GM12878 (cell line): ENCODE measurements around the gene F10. TPM values are rescaled to one million over a fixed set of nuclear protein-coding genes. Genes with fewer than 3 reads are reported as not detected.
"Not testable (repeated sequence)": the region's sequence is repeated elsewhere in the genome, so short reads cannot be mapped to it uniquely, and the experiment has no call there.

Experiments used
- ATAC-seq: fragments of 200-7000 bp; cut with Tn5 transposase; 3 replicates; pipeline ENCODE4 v1.9.1; 2020; ENCODE audit warnings: mild to moderate bottlenecking, moderate library complexity
- BruUV-seq: library from RNA; stranded (reverse); fragments of 400-500 nt; replicated peaks from 2 replicates; lab custom pipeline; 2021; lab: Mats Ljungman, UMichigan
- CTCF ChIA-PET: fragments of 300-600 bp; sonication (Branson Sonifier 250); formaldehyde crosslinking; extraction: SDS; loops from one replicate; lab custom pipeline; 2021; ENCODE audit warnings: inconsistent platforms; lab: Yijun Ruan, JAX
- POLR2A ChIA-PET: fragments of 350-600 bp; formaldehyde crosslinking; extraction: SDS; loops from one replicate; lab custom pipeline; 2021; ENCODE audit warnings: inconsistent platforms; lab: Charles Lee
- RAD21 ChIA-PET: fragments of 300-600 bp; sonication (Branson Sonifier 250); formaldehyde crosslinking; loops from one replicate; lab custom pipeline; 2023; ENCODE audit warnings: antibody characterized with exemption; ENCODE audit not compliant: unreplicated experiment; lab: Charles Lee
- SMC1A ChIA-PET: fragments of 300-600 bp; sonication (Branson Sonifier 250); formaldehyde crosslinking; loops from one replicate; lab custom pipeline; 2023; ENCODE audit not compliant: unreplicated experiment, uncharacterized antibody; lab: Charles Lee
- DNase-seq: peaks from one replicate; pipeline ENCODE4 v3.0.0-alpha.2; 2011; ENCODE audit warnings: low read depth, low spot score
- FAIRE-seq: peaks from 3 replicates; lab custom pipeline; 2011; peaks lifted over from hg19 to GRCh38; lab: Jason Lieb, UNC
- H2AFZ ChIP-seq: 2 replicates; pipeline ENCODE4 v1.6.0; 2011; ENCODE audit warnings: low read depth, low read length, control low read depth; ENCODE audit not compliant: control insufficient read depth
- H3K27ac ChIP-seq: 2 replicates; pipeline ENCODE4 v1.5.1; 2011; ENCODE audit warnings: control low read depth; ENCODE audit not compliant: control insufficient read depth, insufficient read depth
- H3K27me3 ChIP-seq, 2 experiments: replicated peaks in 1 of 2; 2 replicates each; pipeline versions ENCODE4 v1.6.0 to v1.6.1; 2011; ENCODE audit warnings: low read length in 1 of 2; ENCODE audit not compliant: control insufficient read depth in 2 of 2, insufficient read depth in 2 of 2
- H3K36me3 ChIP-seq, 2 experiments: 2 replicates each; pipeline ENCODE4 v1.5.1; 2011; ENCODE audit warnings: low read length in 1 of 2; ENCODE audit not compliant: control insufficient read depth in 2 of 2, insufficient read depth in 2 of 2
- H3K4me1 ChIP-seq: 2 replicates; pipeline ENCODE4 v1.6.1; 2011; ENCODE audit warnings: mild to moderate bottlenecking, low read length, moderate library complexity, mixed read lengths; ENCODE audit not compliant: control insufficient read depth, insufficient read depth
- H3K4me2 ChIP-seq: 2 replicates; pipeline ENCODE4 v1.6.0; 2011; ENCODE audit warnings: control low read depth; ENCODE audit not compliant: control insufficient read depth, insufficient read depth
- H3K4me3 ChIP-seq: fragments of 200-600 bp; sonication (generic); 2 replicates; pipeline ENCODE4 v1.5.1; 2016
- H3K79me2 ChIP-seq: 2 replicates; pipeline ENCODE4 v1.6.0; 2011; ENCODE audit warnings: low read length; ENCODE audit not compliant: control insufficient read depth, insufficient read depth
- H3K9ac ChIP-seq: 2 replicates; pipeline ENCODE4 v1.8.0; 2011; ENCODE audit warnings: low read length, control low read depth, mixed read lengths; ENCODE audit not compliant: control insufficient read depth, insufficient read depth
- H3K9me3 ChIP-seq: replicated peaks from 3 replicates; pipeline ENCODE4 v1.5.1; 2011; ENCODE audit warnings: mild to moderate bottlenecking, low read length; ENCODE audit not compliant: control insufficient read depth, insufficient read depth
- H4K20me1 ChIP-seq: 2 replicates; pipeline ENCODE4 v1.6.0; 2011; ENCODE audit not compliant: control insufficient read depth, insufficient read depth
- BACH1 ChIP-seq: fragments of 450-650 bp; IDR thresholded peaks from 2 replicates; pipeline ENCODE4 v1.6.1; 2017; ENCODE audit warnings: mild to moderate bottlenecking, borderline replicate concordance
- CHD2 ChIP-seq: IDR thresholded peaks from 2 replicates; pipeline ENCODE4 v1.6.1; 2011; ENCODE audit warnings: low read depth, low read length, improper control_type of control experiment, borderline replicate concordance
- E2F4 ChIP-seq: IDR thresholded peaks from 2 replicates; pipeline ENCODE4 v1.6.1; 2012; ENCODE audit warnings: low read depth, low read length, improper control_type of control experiment
- E4F1 ChIP-seq: fragments of 450-650 bp; IDR thresholded peaks from 2 replicates; pipeline ENCODE4 v1.6.1; 2018; ENCODE audit warnings: borderline replicate concordance, mild to moderate bottlenecking; ENCODE audit not compliant: partially characterized antibody
- HCFC1 ChIP-seq: fragments of 150-350 bp; IDR thresholded peaks from 2 replicates; pipeline ENCODE4 v1.6.1; 2014; ENCODE audit warnings: low read length
- NFYA ChIP-seq: IDR thresholded peaks from 2 replicates; pipeline ENCODE4 v1.6.1; 2011; ENCODE audit warnings: low read depth, mild to moderate bottlenecking, low read length, improper control_type of control experiment, borderline replicate concordance
- NFYB ChIP-seq: IDR thresholded peaks from 2 replicates; pipeline ENCODE4 v1.6.1; 2011; ENCODE audit warnings: low read depth, mild to moderate bottlenecking, low read length, improper control_type of control experiment, moderate library complexity; ENCODE audit not compliant: insufficient read depth
- POLR2A ChIP-seq: IDR thresholded peaks from 2 replicates; pipeline ENCODE4 v1.6.1; 2011; ENCODE audit warnings: low read depth, mild to moderate bottlenecking, low read length
- RBBP5 ChIP-seq: fragments of 200-600 bp; sonication (generic); conservative IDR thresholded peaks from 2 replicates; pipeline ENCODE4 v1.6.1; 2016
- RUNX3 ChIP-seq: IDR thresholded peaks from 2 replicates; pipeline ENCODE4 v1.6.1; 2012; ENCODE audit warnings: low read length, inconsistent platforms
- SIN3A ChIP-seq: IDR thresholded peaks from 2 replicates; pipeline ENCODE4 v1.6.1; 2012; ENCODE audit warnings: low read depth, low read length, improper control_type of control experiment
- SMAD5 ChIP-seq: IDR thresholded peaks from 2 replicates; pipeline ENCODE4 v1.6.1; 2016; ENCODE audit warnings: antibody characterized with exemption, low read depth
- SRF ChIP-seq, 2 experiments: IDR thresholded peaks; 2 replicates each; pipeline ENCODE4 v1.6.1; 2011; ENCODE audit warnings: low read depth in 2 of 2, low read length in 2 of 2, mild to moderate bottlenecking in 1 of 2, moderate library complexity in 1 of 2
- ZNF217 ChIP-seq: fragments of 450-650 bp; IDR thresholded peaks from 2 replicates; pipeline ENCODE4 v1.6.1; 2017; ENCODE audit warnings: antibody characterized with exemption, mild to moderate bottlenecking
- WGBS: methylation state at CpG from one replicate; pipeline ENCODE4 v1.1.6; 2016; ENCODE audit warnings: low lambda C conversion rate; ENCODE audit not compliant: insufficient replicate concordance, insufficient coverage; ENCODE audit errors: missing lambda C conversion rate; 5-methylcytosine and 5-hydroxymethylcytosine counted together
- in situ Hi-C: fragments of 300-500 bp; cut with MboI; formaldehyde crosslinking; loops from 9 replicates; pipeline ENCODE4 v1.14.3; 2018; ENCODE audit warnings: mixed read lengths
- intact Hi-C: fragments of 100-400 bp; cut with micrococcal nuclease; formaldehyde crosslinking; loops from one replicate; pipeline ENCODE4 v1.14.2; 2022; ENCODE audit not compliant: unreplicated experiment
- polyA plus RNA-seq, 11 experiments: library from polyadenylated mRNA; depleted of rRNA in 4 of 11; unstranded in 6 of 11; stranded (reverse) in 5 of 11; fragments of >200 nt; fragmentation: Nextera tagmentation in 4 of 11; fragmentation: Illumina TruSeq in 1 of 11; extraction: Ambion mirVana in 4 of 11; extraction: Trizol in 1 of 11; gene quantifications; 1 replicate in 1 of 11; 2 replicates in 10 of 11; pipeline versions ENCODE4 v1.2.1 to v1.2.3, GENCODE V29; 2011 to 2016; ENCODE audit warnings: inconsistent platforms in 2 of 11, missing spikeins in 2 of 11, low read depth in 1 of 11
- total RNA-seq, 4 experiments: library from RNA; depleted of rRNA in 3 of 4; stranded (reverse); fragments of >200 nt in 3 of 4; fragmentation: Illumina TruSeq in 1 of 4; extraction: Trizol in 1 of 4; gene quantifications; 2 replicates each; pipeline versions ENCODE4 v1.2.1 to v1.2.3, GENCODE V29; 2013 to 2021

F10 gene
- total and polyA plus RNA-seq, 10 of the 15 experiments (the other 5 are each of a cell fraction or from before 2014, with no cell fraction given) = not detected

- RAD21 ChIA-PET = no interaction called here
- no peak for FAIRE-seq
- POLR2A ChIA-PET = no interaction called here
- no peak for TF ChIP-seq NFYB
- no peak for TF ChIP-seq HCFC1
- no peak for TF ChIP-seq ZNF217
- TF ChIP-seq CHD2 = no peak
- no peak for TF ChIP-seq E4F1
- no peak for TF ChIP-seq RBBP5
- no peak for TF ChIP-seq POLR2A
- TF ChIP-seq SMAD5 = no peak
- TF ChIP-seq BACH1 = no peak
- no peak for TF ChIP-seq RUNX3
- TF ChIP-seq SIN3A = no peak
- TF ChIP-seq E2F4 = no peak
- no peak for TF ChIP-seq NFYA
- TF ChIP-seq SRF (IDR thresholded peaks at IDR 0.05; ENCODE audit: low read depth in 2 of 2, low read length in 2 of 2) = no peak
- Histone ChIP-seq H3K36me3 (no peaks in the 10 kb centered on the region), H3K27ac (no peak overlapping the region), H3K79me2 (no peaks in the 10 kb centered on the region), H3K4me2 (no peak overlapping the region), H3K9me3 (no peaks in the 10 kb centered on the region), H3K4me3 (no peak overlapping the region), H3K4me1 (no peaks in the 10 kb centered on the region), H2AFZ (no peak overlapping the region), H3K9ac (no peak overlapping the region), H4K20me1 (no peaks in the 10 kb centered on the region), H3K27me3 (no peaks in the 10 kb centered on the region)
- no TSS peak for BruUV-seq
- intact Hi-C loops = no loop called here
- 35% methylated on average over 11 of the region's 11 CpGs for WGBS
- no peak for DNase-seq
- SMC1A ChIA-PET = no interaction called here
- CTCF ChIA-PET = no interaction called here
- no peak for ATAC-seq
- in situ Hi-C loops = no loop called here
Observed at GRCh38 chr13:113099142-113099541, 23.5 kb upstream of the F10 start.

DNA sequence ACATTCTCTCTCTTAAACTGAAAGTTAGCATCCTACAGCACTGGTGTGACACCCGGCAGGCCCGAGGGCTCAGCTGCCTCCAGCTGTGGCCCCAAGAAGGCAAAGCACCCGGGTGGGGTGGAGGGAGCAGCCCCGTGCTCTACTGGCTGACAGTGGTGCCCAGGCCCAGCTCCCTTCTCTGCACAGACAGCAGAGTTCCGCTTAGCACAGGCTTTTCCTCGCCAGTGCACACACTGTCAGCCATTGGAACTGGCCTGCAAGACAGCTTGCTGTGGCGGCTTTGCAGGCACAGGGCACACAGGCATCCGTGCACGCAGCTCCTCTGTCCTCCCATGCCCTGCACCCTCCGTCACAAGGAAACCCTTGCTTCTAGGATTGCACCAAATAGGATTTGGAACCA is 20.3 kb upstream of the F10 start:
- H3K9me3 ChIP-seq, H3K27me3 ChIP-seq, H3K36me3 ChIP-seq, POLR2A ChIA-PET, H3K4me1 ChIP-seq, ATAC-seq, SMC1A ChIA-PET, H3K4me3 ChIP-seq, RAD21 ChIA-PET, FAIRE-seq, H3K4me2 ChIP-seq, H3K27ac ChIP-seq, H4K20me1 ChIP-seq, intact Hi-C loops, H3K79me2 ChIP-seq, DNase-seq, CTCF ChIA-PET, H3K9ac ChIP-seq, H2AFZ ChIP-seq, in situ Hi-C loops, BruUV-seq: not testable (repeated sequence)
- WGBS = 27% methylated on average over 10 of the region's 10 CpGs
